SK-N-SH (cell line): Measurements from ENCODE around the gene NOD1. TPM values are rescaled to one million over a fixed set of nuclear protein-coding genes. Genes with fewer than 3 reads are reported as not detected.

Experiments used
- CTCF ChIA-PET: fragments of 300-600, 350-600 bp; formaldehyde crosslinking; extraction: SDS; loops from one replicate; lab custom pipeline; 2021; lab: Yijun Ruan, JAX
- POLR2A ChIA-PET: fragments of 350-600 bp; sonication (Branson Sonifier 250); formaldehyde crosslinking; extraction: SDS; loops from one replicate; lab custom pipeline; 2020; ENCODE audit warnings: antibody characterized with exemption, inconsistent platforms; lab: Yijun Ruan, JAX
- DNase-seq: peaks from one replicate; pipeline ENCODE4 v3.0.0; 2012
- H2AFZ ChIP-seq: fragments of 200-600 bp; sonication (generic); 2 replicates; pipeline ENCODE4 v1.8.1; 2016; ENCODE audit warnings: antibody characterized with exemption, mild to moderate bottlenecking, low read depth
- H3F3A ChIP-seq: fragments of 200-600 bp; sonication (generic); replicated peaks from 2 replicates; pipeline ENCODE3; 2016; ENCODE audit warnings: antibody characterized with exemption, mild to moderate bottlenecking; ENCODE audit not compliant: insufficient read depth
- H3K27ac ChIP-seq, 2 experiments: fragments of 200-500 bp in 1 of 2; fragments of 200-600 bp in 1 of 2; sonication (Bioruptor generic) in 1 of 2; sonication (generic), shearing (Covaris generic) in 1 of 2; 2 replicates each; pipeline versions ENCODE4 v1.5.1 to v1.6.1; 2014 to 2016; ENCODE audit warnings: low read depth in 2 of 2, inconsistent platforms in 1 of 2, low read length in 1 of 2, mild to moderate bottlenecking in 1 of 2, mixed read lengths in 1 of 2
- H3K27me3 ChIP-seq: fragments of 200-600 bp; sonication (generic), shearing (Covaris generic); 2 replicates; pipeline ENCODE4 v1.6.1; 2016; ENCODE audit warnings: mixed run types; ENCODE audit not compliant: insufficient read depth
- H3K36me3 ChIP-seq, 2 experiments: fragments of 200-500 bp in 1 of 2; fragments of 200-600 bp in 1 of 2; sonication (Bioruptor generic) in 1 of 2; sonication (generic) in 1 of 2; replicated peaks in 1 of 2; 2 replicates each; pipeline versions ENCODE3 to v1.5.1; 2014 to 2016; ENCODE audit warnings: low read length in 1 of 2, mild to moderate bottlenecking in 1 of 2; ENCODE audit not compliant: insufficient read depth in 2 of 2, control insufficient read depth in 1 of 2
- H3K4me1 ChIP-seq, 2 experiments: fragments of 200-500 bp in 1 of 2; fragments of 200-600 bp in 1 of 2; sonication (Bioruptor generic) in 1 of 2; sonication (generic), shearing (Covaris generic) in 1 of 2; 2 replicates each; pipeline versions ENCODE4 v1.5.1 to v1.6.1; 2014 to 2016; ENCODE audit warnings: low read depth in 1 of 2, low read length in 1 of 2, mixed run types in 1 of 2; ENCODE audit not compliant: insufficient read depth in 2 of 2, control insufficient read depth in 1 of 2
- H3K4me2 ChIP-seq: fragments of 200-600 bp; sonication (generic), shearing (Covaris generic); 2 replicates; pipeline ENCODE4 v1.6.1; 2017; ENCODE audit warnings: mixed run types
- H3K4me3 ChIP-seq, 2 experiments: fragments of 200-500 bp in 1 of 2; fragments of 200-600 bp in 1 of 2; sonication (Bioruptor generic) in 1 of 2; sonication (generic), shearing (Covaris generic) in 1 of 2; 2 replicates each; pipeline versions ENCODE4 v1.5.1 to v1.8.1; 2014 to 2016; ENCODE audit warnings: low read depth in 2 of 2, inconsistent platforms in 1 of 2, low read length in 1 of 2, mild to moderate bottlenecking in 1 of 2, mixed read lengths in 1 of 2, moderate library complexity in 1 of 2
- H3K79me2 ChIP-seq: fragments of 200-600 bp; sonication (generic); 2 replicates; pipeline ENCODE4 v1.8.1; 2017; ENCODE audit warnings: mild to moderate bottlenecking; ENCODE audit not compliant: insufficient read depth
- H3K9ac ChIP-seq: fragments of 200-600 bp; sonication (generic); 2 replicates; pipeline ENCODE4 v1.6.1; 2017; ENCODE audit warnings: mixed run types
- H3K9me2 ChIP-seq: fragments of 200-600 bp; sonication (generic); 2 replicates; pipeline ENCODE4 v1.6.1; 2017; ENCODE audit warnings: mixed run types
- H3K9me3 ChIP-seq: fragments of 200-600 bp; sonication (generic); 2 replicates; pipeline ENCODE4 v1.6.1; 2017; ENCODE audit warnings: mixed run types, mild to moderate bottlenecking, moderate library complexity
- H4K20me1 ChIP-seq: fragments of 200-600 bp; sonication (generic); 2 replicates; pipeline ENCODE4 v1.6.1; 2017; ENCODE audit warnings: mild to moderate bottlenecking, mixed run types; ENCODE audit not compliant: insufficient read depth
- CHD2 ChIP-seq: fragments of 150-350 bp; IDR thresholded peaks from 2 replicates; pipeline ENCODE4 v1.6.1; 2018; ENCODE audit warnings: low read length; ENCODE audit not compliant: partially characterized antibody
- ELF1 ChIP-seq: IDR thresholded peaks from 2 replicates; pipeline ENCODE4 v1.4.0; 2012
- EZH2phosphoT487 ChIP-seq: fragments of 200-600 bp; sonication (generic); IDR thresholded peaks from 2 replicates; pipeline ENCODE4 v1.6.1; 2017; ENCODE audit warnings: low read depth, mixed run types, mild to moderate bottlenecking, antibody characterized with exemption, moderate library complexity, borderline replicate concordance
- FOSL2 ChIP-seq: IDR thresholded peaks from 2 replicates; pipeline ENCODE4 v1.4.0; 2012; ENCODE audit warnings: low read depth, mild to moderate bottlenecking, moderate library complexity, borderline replicate concordance
- FOXJ3 ChIP-seq: sonication (generic); formaldehyde crosslinking; IDR thresholded peaks from 2 replicates; pipeline ENCODE4 v1.5.1; 2020; ENCODE audit warnings: mild to moderate bottlenecking, missing genetic modification reagents
- FOXM1 ChIP-seq: IDR thresholded peaks from 2 replicates; pipeline ENCODE4 v1.4.0; 2012; ENCODE audit warnings: low read depth, mild to moderate bottlenecking
- GABPA ChIP-seq: IDR thresholded peaks from 2 replicates; pipeline ENCODE4 v1.4.0; 2012; ENCODE audit warnings: low read depth, mild to moderate bottlenecking
- GATA2 ChIP-seq: sonication (generic); formaldehyde crosslinking; IDR thresholded peaks from 2 replicates; pipeline ENCODE4 v1.5.0; 2020; ENCODE audit warnings: mild to moderate bottlenecking, missing genetic modification reagents
- IRF3 ChIP-seq: fragments of 150-350 bp; IDR thresholded peaks from 2 replicates; pipeline ENCODE4 v1.6.1; 2016; ENCODE audit warnings: mild to moderate bottlenecking, low read depth, low read length
- MAX ChIP-seq: IDR thresholded peaks from 2 replicates; pipeline ENCODE4 v1.4.0; 2012; ENCODE audit warnings: low read depth
- MXI1 ChIP-seq: IDR thresholded peaks from 2 replicates; pipeline ENCODE4 v1.6.1; 2012; ENCODE audit warnings: mild to moderate bottlenecking, low read depth, low read length, improper control_type of control experiment
- NFIC ChIP-seq: IDR thresholded peaks from 2 replicates; pipeline ENCODE4 v1.4.0; 2012; ENCODE audit warnings: borderline replicate concordance
- NRF1 ChIP-seq: IDR thresholded peaks from 2 replicates; pipeline ENCODE4 v1.6.1; 2012; ENCODE audit warnings: low read depth, mild to moderate bottlenecking, low read length
- PBX3 ChIP-seq: IDR thresholded peaks from 2 replicates; pipeline ENCODE4; 2012
- RCOR1 ChIP-seq: fragments of 150-350 bp; IDR thresholded peaks from 2 replicates; pipeline ENCODE4 v1.6.1; 2017; ENCODE audit warnings: antibody characterized with exemption, low read length
- TAF1 ChIP-seq: IDR thresholded peaks from 2 replicates; pipeline ENCODE4 v1.6.1; 2012; ENCODE audit warnings: low read depth, mild to moderate bottlenecking, low read length, moderate library complexity, borderline replicate concordance
- TEAD4 ChIP-seq: IDR thresholded peaks from 2 replicates; pipeline ENCODE4 v1.4.0; 2012; ENCODE audit warnings: mild to moderate bottlenecking, borderline replicate concordance; ENCODE audit not compliant: insufficient read depth
- WGBS: methylation state at CpG from one replicate; pipeline ENCODE4 v1.1.6; 2017; ENCODE audit warnings: low lambda C conversion rate; 5-methylcytosine and 5-hydroxymethylcytosine counted together
- polyA plus RNA-seq, 3 experiments: library from polyadenylated mRNA; depleted of rRNA; stranded (reverse); fragments of >200 nt; gene quantifications; 2 replicates each; pipeline ENCODE4 v1.2.3, GENCODE V29; 2012

NOD1 gene
- polyA plus RNA-seq, 1 of the 3 experiments (the other 2 are of a cell fraction), result 5.5 TPM

- Histone ChIP-seq H3K9ac (no peak overlapping the region), H3K4me1 (peaks cover 10 to 76% of the 10 kb centered on the region in 2 experiments), H3K9me3 (no peaks in the 10 kb centered on the region), H3K79me2 (peaks cover 30% of the 10 kb centered on the region), H3K4me2 (no peak overlapping the region), H2AFZ (no peak overlapping the region), H3K27me3 (no peaks in the 10 kb centered on the region), H3F3A (peaks cover 11% of the 10 kb centered on the region), H3K9me2 (no peaks in the 10 kb centered on the region), H4K20me1 (no peaks in the 10 kb centered on the region), H3K36me3 (peaks cover 0 to 8% of the 10 kb centered on the region in 2 experiments), H3K4me3 (no peak overlapping the region), H3K27ac (no peak overlapping the region; a peak in 1 of 4 replicates)
- CTCF ChIA-PET, result interaction anchor here (1.5 kb wide), 1 partner anchor 15 kb away, joined by 4 read pairs; no protein-coding TSS in a partner anchor
- POLR2A ChIA-PET, result no interaction called here
- DNase-seq, result no peak
- WGBS, result 97% methylated on average over 10 of the region's 10 CpGs
- TF ChIP-seq NFIC, result no peak
- TF ChIP-seq CHD2, result no peak
- no peak for TF ChIP-seq MAX
- no peak for TF ChIP-seq PBX3
- TF ChIP-seq MXI1, result no peak
- no peak for TF ChIP-seq FOXM1
- no peak for TF ChIP-seq FOXJ3 (CRISPR knock-in tag)
- no peak for TF ChIP-seq EZH2phosphoT487
- no peak for TF ChIP-seq RCOR1
- no peak for TF ChIP-seq GATA2
- no peak for TF ChIP-seq IRF3
- TF ChIP-seq NRF1, result no peak
- TF ChIP-seq TEAD4, result no peak
These were observed 4.1 kb downstream of the NOD1 start for GRCh38 chr7:30474485-30474884.

- TF ChIP-seq GABPA, result no peak
- no peak for TF ChIP-seq EZH2phosphoT487
- no peak for TF ChIP-seq ELF1
- no peak for TF ChIP-seq FOSL2
- no peak for TF ChIP-seq MAX
- TF ChIP-seq IRF3, result no peak
- TF ChIP-seq MXI1, result no peak
- TF ChIP-seq TAF1, result no peak
- TF ChIP-seq FOXJ3 (CRISPR knock-in tag), result no peak
- Histone ChIP-seq H3K27me3 (no peaks in the 10 kb centered on the region), H3K36me3 (peaks cover 0 to 8% of the 10 kb centered on the region in 2 experiments), H3K4me1 (peaks cover 13 to 76% of the 10 kb centered on the region in 2 experiments), H3K27ac (peak overlapping the region in 1 of 2 experiments; percentile 98; a peak in 1 of 4 replicates), H3F3A (peaks cover 7% of the 10 kb centered on the region), H3K9me2 (no peaks in the 10 kb centered on the region), H3K9ac (no peak overlapping the region), H3K9me3 (no peaks in the 10 kb centered on the region), H3K4me2 (no peak overlapping the region), H2AFZ (no peak overlapping the region), H3K79me2 (peaks cover 31% of the 10 kb centered on the region), H4K20me1 (no peaks in the 10 kb centered on the region), H3K4me3 (no peak overlapping the region)
- ChIA-PET POLR2A (no interaction called here), CTCF (interaction anchor here (1.1 to 3.5 kb wide), 3 partner anchors 14 to 90 kb away, joined by 3 to 17 read pairs (median 4); no protein-coding TSS in a partner anchor)
- no peak for DNase-seq
- 100% methylated on average over 1 of the region's 1 CpG for WGBS
These were observed 4.7 kb downstream of the NOD1 start for GRCh38 chr7:30473903-30474302.
